ENCODE results near the gene GNB2.

The GNB2 gene

DNA sequence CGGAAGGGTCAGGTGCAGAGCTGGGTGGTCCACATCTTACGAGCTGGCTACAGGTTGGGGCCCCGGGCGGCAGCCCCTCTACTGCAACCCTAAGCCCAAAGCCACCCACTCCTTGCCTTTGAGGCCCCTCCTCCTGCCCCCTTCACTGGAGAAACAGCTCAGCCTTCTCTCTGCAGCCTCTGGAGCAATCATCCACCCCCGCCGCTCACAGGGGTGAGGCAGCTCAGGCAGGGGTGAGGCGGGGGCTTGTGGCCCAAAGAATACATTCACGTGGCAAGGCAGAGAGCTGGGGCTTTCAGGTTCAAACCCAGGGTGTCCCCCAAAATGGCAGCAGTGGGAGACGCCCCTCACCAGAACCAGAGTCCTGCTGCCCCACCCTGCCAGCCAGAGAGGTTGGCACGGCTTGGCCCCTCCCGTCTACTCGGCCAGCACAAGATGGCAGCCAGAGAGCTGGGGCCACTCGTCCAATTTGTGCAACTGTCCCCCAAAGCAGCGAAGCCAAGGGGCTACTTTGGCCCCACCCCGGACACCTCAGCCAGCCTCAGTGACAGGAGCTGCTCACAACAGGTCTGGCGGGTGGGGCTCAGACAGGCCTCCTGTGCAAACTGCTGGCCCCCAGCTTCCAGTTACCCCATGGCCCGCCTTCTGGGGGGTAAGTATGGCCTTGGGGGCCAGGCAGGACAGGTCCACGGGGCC lies 7.2 kb downstream of the GNB2 start:
- no peak for DNase-seq (ENCODE audit: low read depth in 2 of 2)

GRCh38 chr7:100681491-100682227 lies 8.1 kb downstream of the GNB2 start:
- DNase-seq (ENCODE audit: low read depth in 2 of 2), result no peak

DNA sequence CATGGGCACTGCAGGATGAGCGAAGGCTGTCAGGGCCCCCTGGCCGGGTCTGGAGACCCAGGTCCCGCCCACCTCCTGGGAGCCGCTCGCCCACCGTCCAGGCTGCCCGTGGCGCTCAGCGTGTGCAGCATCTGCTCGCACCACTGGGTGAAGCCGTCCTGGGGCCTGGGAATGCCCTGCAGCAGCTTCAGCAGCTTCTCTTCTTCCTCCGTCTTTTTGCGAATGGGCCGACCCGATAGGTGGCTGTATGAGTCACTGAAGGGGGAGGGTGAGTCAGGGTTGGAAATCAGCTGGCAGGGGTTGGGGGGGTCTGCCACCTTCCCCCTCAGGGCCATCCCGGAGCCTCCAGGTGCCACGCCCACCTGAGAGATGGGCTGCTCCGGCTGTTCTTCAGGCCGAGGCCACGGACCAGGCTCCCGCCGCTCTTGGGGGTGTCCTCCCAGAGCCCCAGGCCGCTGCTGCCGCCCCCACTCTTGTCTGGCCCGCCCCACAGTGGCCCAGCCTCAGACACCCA lies 8.7 kb downstream of the GNB2 start:
- DNase-seq (ENCODE audit: low read depth in 2 of 2), result no peak

DNA sequence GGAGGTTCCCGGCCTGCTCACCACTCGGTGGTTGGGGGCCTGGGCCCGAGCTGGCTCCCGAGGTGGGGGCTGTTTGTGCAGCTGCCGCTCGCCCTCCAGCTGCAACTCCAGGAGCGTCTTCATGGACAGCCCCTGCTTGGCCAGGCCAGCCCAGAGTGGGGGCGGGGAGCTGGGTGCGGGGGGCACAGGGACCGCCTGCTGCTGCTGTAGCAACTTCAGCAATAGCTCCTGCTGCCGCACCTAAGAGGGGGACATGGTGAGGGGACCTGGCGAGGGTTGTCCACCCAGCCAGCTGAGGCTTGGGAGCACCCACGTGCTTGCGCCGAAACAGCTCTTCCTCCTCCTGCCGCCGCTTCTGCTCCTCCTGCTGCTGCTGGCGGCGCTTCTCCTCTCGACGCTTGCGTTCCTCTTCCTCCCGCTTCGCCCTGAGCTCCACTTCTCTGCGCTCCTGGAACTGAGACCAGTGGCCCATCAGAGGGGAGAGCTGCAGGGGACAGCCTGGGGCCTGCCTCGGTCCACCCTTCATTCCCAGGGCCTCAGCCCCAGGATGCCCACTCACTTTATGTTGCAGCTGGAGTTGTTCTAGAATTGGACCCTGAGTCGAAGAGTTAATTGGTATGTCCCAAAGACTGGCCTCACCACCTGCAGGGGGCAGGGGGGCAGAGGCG lies 9.6 kb downstream of the GNB2 start:
- DNase-seq (ENCODE audit: low read depth in 2 of 2), result no peak

DNA sequence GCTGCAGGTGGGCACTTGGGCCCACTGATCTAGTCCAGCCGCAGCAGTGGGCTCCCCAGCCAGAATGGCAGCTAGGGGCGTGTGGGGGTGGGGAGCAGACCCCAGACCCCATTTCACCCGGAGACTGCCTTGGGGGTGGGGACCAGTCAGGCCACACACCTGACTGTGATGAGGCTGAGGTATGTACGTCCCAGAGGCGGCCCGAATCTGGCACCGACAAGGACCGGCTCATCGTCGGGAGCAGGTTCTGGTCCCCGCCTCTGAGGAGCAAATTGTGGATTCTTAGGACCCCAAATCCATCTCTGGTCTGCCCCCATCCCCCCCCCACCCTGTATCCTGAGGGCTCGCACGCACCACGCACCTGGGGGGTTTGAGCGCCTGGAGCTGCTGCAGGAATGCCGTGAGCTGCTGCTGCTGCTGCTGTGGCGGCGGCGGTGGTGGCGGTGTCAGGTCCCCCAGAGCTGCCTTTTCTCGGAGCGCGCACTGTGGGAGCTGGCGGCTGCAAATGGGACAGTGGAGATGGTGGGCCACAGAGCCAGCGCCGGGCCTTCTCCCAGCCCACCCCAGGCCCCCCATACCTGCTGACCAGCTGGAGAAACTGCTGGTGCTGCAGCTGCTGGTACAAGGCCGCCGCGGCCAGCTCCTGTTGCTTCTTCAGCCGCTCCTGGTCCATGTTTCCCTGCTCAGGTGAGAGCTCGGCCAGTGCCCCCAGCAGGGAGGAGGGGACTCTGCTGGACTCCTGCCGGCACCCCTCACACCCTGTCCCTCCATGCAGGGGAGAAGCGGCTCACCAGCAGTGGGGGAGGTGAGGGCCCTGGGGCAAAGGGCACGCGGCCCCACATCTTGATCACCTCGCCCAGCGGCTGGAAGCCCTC lies 10.4 kb downstream of the GNB2 start:
- DNase-seq (ENCODE audit: low read depth in 2 of 2), result no peak

DNA sequence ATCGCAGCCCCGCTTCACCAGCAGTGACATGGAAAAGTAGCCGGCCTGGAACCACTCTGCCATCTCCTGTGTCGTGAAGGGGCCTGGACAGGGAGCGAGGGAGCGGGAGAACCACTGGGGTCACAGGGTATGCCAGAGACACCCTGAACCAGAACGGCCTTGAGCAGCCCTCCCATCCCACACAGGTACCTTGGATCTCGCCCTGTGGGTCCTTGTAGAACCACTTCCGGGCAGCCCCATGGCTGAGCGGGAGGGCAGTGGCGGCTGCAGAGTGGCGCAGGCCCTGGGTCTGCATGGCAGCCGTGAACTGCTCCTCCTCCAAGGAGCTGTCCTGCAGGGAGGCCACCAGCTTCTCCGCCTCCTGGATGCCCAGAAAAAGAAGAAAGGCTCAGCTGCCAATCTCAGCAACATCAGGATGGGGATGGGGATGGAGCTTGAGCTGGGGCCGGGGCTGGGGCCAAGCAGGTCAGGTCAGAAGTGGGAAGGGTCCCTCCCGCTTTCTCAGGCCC lies 11.0 kb downstream of the GNB2 start:
- no peak for DNase-seq (ENCODE audit: low read depth in 2 of 2)

DNA sequence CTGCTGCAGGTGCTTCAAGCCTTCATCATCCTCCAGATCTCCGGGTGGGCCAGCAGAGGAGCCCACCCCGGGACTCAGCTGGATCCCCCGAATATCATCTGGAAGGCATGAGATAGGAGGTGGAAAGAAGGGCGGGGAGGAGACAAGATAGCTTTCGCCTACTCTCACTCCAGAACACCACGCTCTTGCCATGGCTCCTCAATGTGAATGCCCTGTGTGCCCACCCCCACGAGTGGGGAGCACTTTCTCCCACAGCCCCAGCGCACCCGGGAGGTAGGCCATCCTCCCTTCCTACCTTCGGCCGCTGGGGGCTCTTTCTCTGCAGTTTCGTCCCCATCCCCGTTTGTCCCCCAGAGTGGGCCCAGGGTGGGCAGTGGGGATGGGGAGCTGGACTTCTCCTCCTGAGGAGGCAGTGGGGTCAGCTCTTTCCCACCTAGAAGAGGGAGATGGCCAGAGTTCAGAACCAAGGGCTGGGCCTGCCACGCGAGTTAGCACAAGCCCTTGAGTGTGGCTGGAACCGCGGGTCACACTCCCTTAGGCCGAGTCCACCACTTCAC lies 11.6 kb downstream of the GNB2 start:
- no peak for DNase-seq (ENCODE audit: low read depth in 2 of 2)

DNA sequence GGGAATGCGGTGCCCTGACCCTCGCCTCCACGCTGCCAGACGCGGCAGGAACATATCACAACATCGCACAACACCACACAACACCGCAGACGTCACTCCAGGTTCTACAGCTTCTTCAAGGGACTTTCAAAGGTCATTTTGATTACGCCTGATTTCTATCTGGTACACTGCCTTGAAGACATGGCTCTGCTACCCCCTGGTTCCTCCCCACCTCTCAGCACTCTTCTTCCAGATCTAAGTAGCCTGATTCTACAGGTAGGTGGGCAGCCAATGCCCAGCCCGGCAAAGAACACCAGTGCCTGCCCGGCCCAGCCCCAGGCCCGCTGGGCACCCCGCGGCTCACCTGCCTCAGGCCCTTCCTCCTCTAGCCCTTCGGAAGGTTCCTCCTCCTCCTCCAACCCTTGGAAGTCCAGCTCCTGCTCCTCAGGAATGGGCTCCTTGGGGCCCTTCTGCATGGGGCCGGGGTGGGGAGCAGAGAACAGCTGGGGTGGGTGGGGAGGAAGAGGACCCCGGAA lies 12.1 kb downstream of the GNB2 start:
- DNase-seq (ENCODE audit: low read depth in 2 of 2), result no peak

DNA sequence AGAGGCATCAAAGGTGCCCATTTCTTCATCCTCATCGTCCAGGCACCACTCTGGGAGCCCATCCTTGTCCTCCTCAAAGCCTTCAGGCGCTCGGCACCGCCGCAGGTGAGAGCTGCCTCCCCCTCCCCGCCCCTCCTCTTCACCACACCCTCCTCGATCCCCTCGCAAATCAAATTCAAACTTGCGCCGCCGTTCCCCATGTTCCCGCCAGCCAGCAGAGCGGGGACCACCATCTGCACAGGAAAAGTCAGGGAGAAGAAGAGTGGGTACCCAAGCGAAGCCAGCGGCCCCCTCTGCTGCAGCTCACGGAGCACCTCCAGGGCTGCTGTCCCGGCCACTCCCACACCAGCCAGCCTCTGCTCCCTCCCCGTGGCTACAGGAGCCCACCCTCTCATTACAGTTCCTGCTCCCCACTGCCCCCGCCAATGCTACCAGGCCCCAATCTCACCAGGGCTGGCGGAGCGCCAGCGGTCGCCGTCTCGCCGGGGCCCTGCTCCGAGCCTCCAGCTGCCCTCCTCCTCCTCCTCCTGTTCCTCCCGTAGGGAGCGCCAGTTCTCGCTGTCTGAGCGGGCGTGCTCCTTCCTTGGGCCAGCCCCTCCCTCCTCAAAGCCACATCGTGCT lies 12.8 kb downstream of the GNB2 start:
- no peak for DNase-seq (ENCODE audit: low read depth in 2 of 2)

DNA sequence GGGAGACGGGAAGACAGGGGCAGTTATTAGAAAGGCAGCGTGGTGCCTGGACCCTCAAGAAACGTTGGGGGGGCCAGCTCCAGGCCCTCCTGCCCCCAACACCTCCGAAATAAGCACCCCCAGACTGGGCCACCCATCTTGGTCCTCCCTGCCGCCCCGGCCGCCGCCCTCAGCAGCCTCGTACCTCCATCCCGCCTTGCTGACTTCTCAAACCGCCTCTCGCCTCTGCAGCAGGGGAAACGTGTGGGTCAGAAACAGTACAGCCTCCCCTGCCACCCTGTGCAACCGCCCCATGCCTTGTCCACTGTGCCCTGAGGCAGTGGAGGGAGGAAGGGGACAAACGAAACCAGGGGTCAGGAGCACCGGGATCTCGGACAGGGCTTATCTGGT lies 13.3 kb downstream of the GNB2 start:
- DNase-seq (ENCODE audit: low read depth in 2 of 2), result no peak

GRCh38 chr7:100687261-100687660 lies 13.7 kb downstream of the GNB2 start:
- DNase-seq (ENCODE audit: low read depth in 2 of 2), result no peak

DNA sequence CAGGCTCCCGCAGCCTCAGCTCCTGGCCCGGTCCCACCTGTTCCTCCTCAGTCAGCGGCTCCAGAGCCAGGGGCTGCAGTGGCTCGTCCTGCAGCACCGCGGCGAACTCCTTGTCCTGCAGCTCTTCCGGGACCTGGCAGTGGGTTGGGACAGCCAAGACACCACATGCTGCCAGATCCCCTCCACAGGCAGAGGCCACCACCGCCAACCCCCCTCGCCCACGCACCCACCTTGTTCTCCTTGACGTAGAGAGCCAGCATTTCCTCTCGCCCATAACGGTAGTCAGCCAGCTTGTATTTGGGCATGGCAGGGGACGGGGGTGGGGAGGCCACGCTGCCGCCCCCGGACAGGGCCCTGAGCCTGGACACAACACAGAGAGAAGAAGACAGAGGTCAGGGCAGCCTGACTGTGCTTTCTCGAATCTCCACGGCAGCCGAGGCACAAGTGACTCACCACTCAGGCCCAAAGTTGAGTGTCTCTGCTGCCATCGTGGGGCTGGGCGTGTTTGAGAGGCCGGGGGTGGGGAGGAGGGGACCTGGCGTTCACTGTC lies 14.3 kb downstream of the GNB2 start:
- DNase-seq (ENCODE audit: low read depth in 2 of 2), result no peak

DNA sequence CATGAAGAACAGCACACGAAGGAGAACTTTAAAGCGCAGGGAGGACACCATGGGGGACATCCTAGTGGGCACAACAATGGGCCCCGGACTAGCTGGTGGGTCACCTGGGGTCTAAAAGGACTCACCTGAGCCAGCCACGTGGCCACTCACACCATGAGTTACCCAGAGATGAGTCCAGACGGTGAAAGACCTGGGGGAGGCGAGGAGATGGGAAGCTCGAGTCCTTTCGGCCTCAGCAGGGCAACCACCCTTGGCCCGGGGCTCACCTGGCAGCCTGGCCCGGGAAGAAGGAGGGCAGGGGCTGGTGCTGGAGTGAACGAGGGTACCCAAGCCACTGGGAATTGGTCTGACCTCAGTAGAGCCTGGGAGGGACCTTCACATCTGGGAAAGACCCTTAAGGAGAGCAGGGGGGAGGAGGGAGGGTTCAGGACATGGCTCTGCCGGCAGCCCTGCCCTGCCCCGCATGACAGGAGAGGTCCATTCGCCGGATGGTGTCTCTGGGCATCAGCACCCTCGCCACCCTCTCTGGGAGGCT lies 14.9 kb downstream of the GNB2 start:
- DNase-seq (ENCODE audit: low read depth in 2 of 2), result no peak

- no peak for DNase-seq (ENCODE audit: low read depth in 2 of 2)
These were observed 15.9 kb downstream of the GNB2 start for GRCh38 chr7:100689230-100690135.

GRCh38 chr7:100691676-100692577 lies 18.4 kb downstream of the GNB2 start:
- peak; percentile 58 to 75 for DNase-seq (ENCODE audit: low read depth in 2 of 2)

DNA sequence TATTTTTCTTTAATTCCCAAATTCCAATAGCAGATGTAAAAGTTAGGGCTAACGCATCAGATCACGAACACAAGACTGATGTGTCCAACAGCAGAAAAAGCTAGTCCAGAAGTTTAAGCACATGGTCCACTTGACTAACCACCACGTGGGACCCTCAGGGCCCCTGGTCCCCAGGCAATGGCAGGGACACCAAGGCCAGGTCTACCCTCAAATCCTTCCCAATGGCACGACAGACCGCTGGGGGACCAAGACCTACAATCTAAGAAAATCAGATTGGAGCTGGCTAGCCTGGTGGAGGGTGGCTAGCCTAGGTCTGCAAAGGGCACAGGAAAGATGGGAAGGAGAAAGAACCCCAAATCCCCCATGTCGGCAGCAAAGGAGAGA lies 19.0 kb downstream of the GNB2 start:
- no peak for DNase-seq (ENCODE audit: low read depth in 2 of 2)

DNA sequence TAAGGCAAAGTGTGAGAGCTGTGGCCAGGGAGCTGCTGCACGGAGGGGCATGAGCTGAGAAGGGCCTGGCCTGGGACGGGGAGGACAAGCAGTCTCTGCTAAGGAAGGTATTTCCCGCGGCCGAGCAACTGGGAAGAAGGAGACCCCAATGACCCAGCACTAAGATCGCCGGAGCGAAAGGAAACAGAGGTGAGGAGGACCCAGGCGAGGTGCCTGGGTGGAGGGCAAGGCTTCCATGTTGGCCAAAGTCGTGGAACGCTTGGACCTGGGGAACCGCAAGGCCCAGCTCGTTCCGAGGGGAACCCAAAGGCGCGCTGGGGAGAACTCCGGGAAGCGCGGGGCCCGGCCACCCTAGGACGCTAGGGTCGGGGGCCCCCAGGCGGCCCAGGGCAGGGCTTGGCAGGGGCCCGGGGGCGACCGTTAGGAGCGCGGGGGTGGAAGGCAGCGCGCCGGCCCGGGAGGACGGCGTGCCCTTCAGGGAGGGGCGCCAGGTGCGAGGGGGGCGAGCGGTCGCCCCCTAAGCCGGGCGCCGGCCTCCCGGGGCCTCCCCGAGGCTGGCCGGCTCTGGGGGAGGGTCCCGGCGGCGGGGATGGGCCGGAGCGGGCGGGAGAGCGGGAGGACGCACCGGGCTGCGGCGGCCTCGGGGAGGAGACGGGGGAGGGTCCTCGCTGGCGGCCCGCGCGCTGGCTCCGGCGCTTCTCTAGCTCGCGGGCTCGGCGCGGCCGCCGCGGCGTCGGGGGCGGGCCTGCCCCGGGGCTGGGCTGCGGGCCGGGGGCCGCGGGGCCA lies 20.0 kb downstream of the GNB2 start:
- DNase-seq (ENCODE audit: low read depth in 2 of 2), result no peak

All from stimulated activated CD4-positive, alpha-beta T cell treated with anti-CD3 and anti-CD28 coated beads, Interleukin-1b, Interleukin-23, amount 100 ng/mL, for 1 hour (primary cell).